Measurements from ENCODE around the gene ERICH3.

ERICH3 gene

DNA sequence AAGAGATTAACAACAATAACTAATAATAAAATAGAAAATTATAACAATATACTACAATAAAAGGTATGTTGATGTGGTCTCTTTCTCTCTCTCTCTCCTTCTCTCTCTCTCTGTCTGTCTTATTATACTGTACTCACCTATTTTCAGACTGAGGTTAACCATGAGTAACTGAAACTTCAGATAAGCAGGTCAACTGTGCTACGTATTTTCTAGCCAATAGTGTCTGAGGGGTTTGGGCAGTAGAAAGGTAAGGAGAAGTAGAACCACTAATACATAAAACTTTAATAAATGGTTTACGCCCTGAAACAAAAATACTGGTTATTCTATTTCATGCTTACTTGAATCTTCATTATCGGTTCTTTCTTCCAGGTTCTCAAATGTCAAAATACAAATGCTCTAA, 90.2 kb downstream of the ERICH3 start:
- no peaks in the 10 kb centered on the region for H3K4me1 ChIP-seq (ENCODE audit: insufficient read depth, low read length, poor library complexity, severe bottlenecking)
- H3K9me3 ChIP-seq (ENCODE audit: insufficient read depth, low read depth, low read length), result no peaks in the 10 kb centered on the region
- no peaks in the 10 kb centered on the region for H3K9me2 ChIP-seq (replicated peaks; ENCODE audit: low read depth, low read length)
- no peaks in the 10 kb centered on the region for H3K79me2 ChIP-seq (ENCODE audit: insufficient read depth, low read length)
- no peaks in the 10 kb centered on the region for H3K36me3 ChIP-seq (ENCODE audit: insufficient read depth, low read length)
- no peak overlapping the region for H3K9ac ChIP-seq (ENCODE audit: low read depth, low read length, poor library complexity, severe bottlenecking)
- H3K4me3 ChIP-seq (ENCODE audit: low read length, poor library complexity, severe bottlenecking), result no peak overlapping the region
- H3K27me3 ChIP-seq (ENCODE audit: insufficient read depth, low read length, poor library complexity, severe bottlenecking), result no peaks in the 10 kb centered on the region
- H4K20me1 ChIP-seq (ENCODE audit: insufficient read depth, low read length, poor library complexity, severe bottlenecking), result no peaks in the 10 kb centered on the region
- TF ChIP-seq EZH2phosphoT487 (IDR thresholded peaks at IDR 0.05; ENCODE audit: borderline replicate concordance), result no peak
- no peak for TF ChIP-seq CTCF (conservative IDR thresholded peaks at IDR 0.05; ENCODE audit: low read length)
- H3K4me2 ChIP-seq (ENCODE audit: low read depth, low read length, poor library complexity, severe bottlenecking), result no peak overlapping the region
- H2AFZ ChIP-seq (ENCODE audit: low read length), result no peak overlapping the region
- no peaks in the 10 kb centered on the region for H3F3A ChIP-seq (ENCODE audit: low read depth)

DNA sequence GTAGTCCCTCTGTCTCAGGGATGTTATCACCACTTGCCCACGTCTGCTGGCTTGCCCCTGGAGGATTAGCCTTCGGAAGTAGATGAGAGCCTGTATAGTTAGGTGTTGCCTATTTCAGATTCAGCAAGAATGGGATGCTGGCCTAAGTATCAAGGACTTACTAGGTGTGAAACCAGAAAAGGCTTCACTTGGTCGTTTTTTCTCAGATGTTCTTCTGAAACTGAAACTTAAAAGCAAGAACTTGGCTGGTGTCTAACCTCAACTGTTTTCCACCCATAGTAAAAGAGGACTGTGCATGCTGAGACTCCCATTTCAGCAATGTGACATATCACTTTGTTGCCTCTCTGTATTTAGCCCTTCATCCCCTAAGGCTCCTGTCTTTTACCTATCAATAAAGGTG, 94.2 kb downstream of the ERICH3 start:
- no peaks in the 10 kb centered on the region for H3K4me1 ChIP-seq (ENCODE audit: insufficient read depth, low read length, poor library complexity, severe bottlenecking)
- H3K9ac ChIP-seq (ENCODE audit: low read depth, low read length, poor library complexity, severe bottlenecking), result no peak overlapping the region
- H3K36me3 ChIP-seq (ENCODE audit: insufficient read depth, low read length), result no peaks in the 10 kb centered on the region
- H3F3A ChIP-seq (ENCODE audit: low read depth), result no peaks in the 10 kb centered on the region
- peak overlapping the region; percentile 67; the same call in 1 of the 2 replicates for H2AFZ ChIP-seq (ENCODE audit: low read length)
- H3K9me3 ChIP-seq (ENCODE audit: insufficient read depth, low read depth, low read length), result no peaks in the 10 kb centered on the region
- no peaks in the 10 kb centered on the region for H4K20me1 ChIP-seq (ENCODE audit: insufficient read depth, low read length, poor library complexity, severe bottlenecking)
- TF ChIP-seq EZH2phosphoT487 (IDR thresholded peaks at IDR 0.05; ENCODE audit: borderline replicate concordance) (no peak), CTCF (conservative IDR thresholded peaks at IDR 0.05; ENCODE audit: low read length) (no peak)
- peak overlapping the region; percentile 41 for H3K4me2 ChIP-seq (ENCODE audit: low read depth, low read length, poor library complexity, severe bottlenecking)
- H3K79me2 ChIP-seq (ENCODE audit: insufficient read depth, low read length), result no peaks in the 10 kb centered on the region
- no peaks in the 10 kb centered on the region for H3K9me2 ChIP-seq (replicated peaks; ENCODE audit: low read depth, low read length)
- no peak overlapping the region for H3K4me3 ChIP-seq (ENCODE audit: low read length, poor library complexity, severe bottlenecking)
- no peaks in the 10 kb centered on the region for H3K27me3 ChIP-seq (ENCODE audit: insufficient read depth, low read length, poor library complexity, severe bottlenecking)

DNA sequence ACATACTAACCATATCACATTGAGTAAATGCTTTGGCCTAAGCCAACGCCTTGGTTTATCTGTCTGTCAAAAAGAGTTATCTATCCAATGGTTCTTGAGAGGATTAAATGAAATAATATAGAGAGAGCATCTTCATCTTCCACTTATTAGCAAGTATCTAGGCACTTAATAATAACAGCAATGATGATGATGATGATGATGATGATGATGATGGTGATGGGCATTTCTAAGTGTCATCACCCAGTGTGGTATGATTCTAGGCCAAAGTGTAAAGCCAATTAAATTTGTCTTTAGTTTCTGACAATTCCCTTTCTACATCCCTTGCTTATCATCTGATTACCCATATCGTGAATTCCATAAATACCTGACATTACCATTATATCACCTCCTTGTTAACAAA, 95.5 kb downstream of the ERICH3 start:
- TF ChIP-seq EZH2phosphoT487 (IDR thresholded peaks at IDR 0.05; ENCODE audit: borderline replicate concordance) (no peak), CTCF (conservative IDR thresholded peaks at IDR 0.05; ENCODE audit: low read length) (no peak)
- Histone ChIP-seq H4K20me1 (ENCODE audit: insufficient read depth, low read length, poor library complexity, severe bottlenecking) (no peaks in the 10 kb centered on the region), H3K36me3 (ENCODE audit: insufficient read depth, low read length) (no peaks in the 10 kb centered on the region), H3K4me1 (ENCODE audit: insufficient read depth, low read length, poor library complexity, severe bottlenecking) (no peaks in the 10 kb centered on the region), H3K9me2 (replicated peaks; ENCODE audit: low read depth, low read length) (no peaks in the 10 kb centered on the region), H3K9ac (ENCODE audit: low read depth, low read length, poor library complexity, severe bottlenecking) (no peak overlapping the region), H3K79me2 (ENCODE audit: insufficient read depth, low read length) (no peaks in the 10 kb centered on the region), H3K9me3 (ENCODE audit: insufficient read depth, low read depth, low read length) (no peaks in the 10 kb centered on the region), H2AFZ (ENCODE audit: low read length) (no peak overlapping the region), H3F3A (ENCODE audit: low read depth) (no peaks in the 10 kb centered on the region), H3K4me3 (ENCODE audit: low read length, poor library complexity, severe bottlenecking) (no peak overlapping the region), H3K27me3 (ENCODE audit: insufficient read depth, low read length, poor library complexity, severe bottlenecking) (no peaks in the 10 kb centered on the region), H3K4me2 (ENCODE audit: low read depth, low read length, poor library complexity, severe bottlenecking) (no peak overlapping the region)

All from Loucy (cell line).